Panc1 (cell line): ENCODE data around the gene RABGGTA. TPM values are rescaled to one million over a fixed set of nuclear protein-coding genes. Genes with fewer than 3 reads are reported as not detected.

Source experiments
- ATAC-seq: fragments of 200-7000 bp; cut with Tn5 transposase; 2 replicates; pipeline ENCODE4 v1.9.1; 2020; ENCODE audit warnings: mild to moderate bottlenecking, moderate library complexity
- BruUV-seq: library from RNA; stranded (reverse); fragments of 400-500 nt; replicated peaks from 2 replicates; lab custom pipeline; 2021; lab: Mats Ljungman, UMichigan
- CTCF ChIA-PET: fragments of 300-600 bp; sonication (Branson Sonifier 250); formaldehyde crosslinking; loops from one replicate; lab custom pipeline; 2022; ENCODE audit warnings: antibody characterized with exemption; lab: Charles Lee
- POLR2A ChIA-PET: fragments of 300-600 bp; sonication (Branson Sonifier 250); formaldehyde crosslinking; loops from one replicate; lab custom pipeline; 2022; ENCODE audit warnings: antibody characterized with exemption; lab: Charles Lee
- DNase-seq: peaks from one replicate; pipeline ENCODE4 v3.0.0-alpha.2; 2010; ENCODE audit warnings: low read depth, low spot score
- H3K27ac ChIP-seq: 2 replicates; pipeline ENCODE4 v1.5.1; 2011; ENCODE audit warnings: mild to moderate bottlenecking, low read length, inconsistent platforms
- H3K27me3 ChIP-seq: fragments of 200-500 bp; sonication (Bioruptor generic); 2 replicates; pipeline ENCODE4 v1.6.0; 2014; ENCODE audit warnings: low read length, inconsistent platforms; ENCODE audit not compliant: control insufficient read depth, insufficient read depth
- H3K36me3 ChIP-seq: fragments of 200-500 bp; sonication (Bioruptor generic); 2 replicates; pipeline ENCODE4 v1.5.1; 2014; ENCODE audit warnings: inconsistent platforms, mild to moderate bottlenecking, low read length, moderate library complexity; ENCODE audit not compliant: control insufficient read depth, insufficient read depth
- H3K4me1 ChIP-seq: 2 replicates; pipeline ENCODE4 v1.5.1; 2011; ENCODE audit warnings: inconsistent platforms, mild to moderate bottlenecking, low read length, moderate library complexity; ENCODE audit not compliant: control insufficient read depth, insufficient read depth
- H3K4me3 ChIP-seq, 2 experiments: 2 replicates each; pipeline ENCODE4 v1.5.1; 2011 to 2012; ENCODE audit warnings: low read depth in 2 of 2, low read length in 2 of 2, mild to moderate bottlenecking in 2 of 2, inconsistent platforms in 1 of 2, moderate library complexity in 1 of 2
- H3K9me3 ChIP-seq: fragments of 200-500 bp; sonication (Bioruptor generic); 2 replicates; pipeline ENCODE4 v1.5.1; 2014; ENCODE audit warnings: low read depth, mild to moderate bottlenecking, inconsistent platforms, low read length, moderate library complexity; ENCODE audit not compliant: control insufficient read depth, insufficient read depth
- POLR2AphosphoS5 ChIP-seq: IDR thresholded peaks from 2 replicates; pipeline ENCODE4 v1.6.1; 2012; ENCODE audit warnings: mild to moderate bottlenecking, low read depth, low read length, moderate library complexity
- REST ChIP-seq, 2 experiments: IDR thresholded peaks; 2 replicates each; pipeline ENCODE4 v1.6.1; 2011 to 2012; ENCODE audit warnings: low read depth in 2 of 2, control low read depth in 1 of 2, low read length in 1 of 2, mild to moderate bottlenecking in 1 of 2, moderate library complexity in 1 of 2; ENCODE audit not compliant: insufficient read depth in 1 of 2
- SIN3A ChIP-seq: IDR thresholded peaks from 2 replicates; pipeline ENCODE4 v1.6.1; 2012; ENCODE audit warnings: low read depth, mild to moderate bottlenecking, low read length, moderate library complexity, borderline replicate concordance; ENCODE audit not compliant: insufficient read depth
- TCF7L2 ChIP-seq: IDR thresholded peaks from 2 replicates; pipeline ENCODE4 v1.6.1; 2011; ENCODE audit warnings: mild to moderate bottlenecking, low read depth, low read length, inconsistent platforms
- in situ Hi-C: cut with HindIII; loops from 2 replicates; pipeline ENCODE4 v1.10.0; 2016; ENCODE audit warnings: low sequenced_read_pairs, low pct_unique_long_range_greater_than_20kb
- intact Hi-C: fragments of 100-400 bp; cut with micrococcal nuclease; formaldehyde crosslinking; loops from one replicate; pipeline ENCODE4 v1.10.0; 2022; ENCODE audit not compliant: unreplicated experiment
- total RNA-seq: library from RNA; stranded (reverse); gene quantifications from one replicate; pipeline ENCODE4 v1.2.1, GENCODE V29; 2021; ENCODE audit not compliant: unreplicated experiment
- TF ChIP-seq, protein P1 (sequence below): fragments of 450-650 bp; IDR thresholded peaks from 2 replicates; pipeline ENCODE4 v1.5.1; 2017; ENCODE audit warnings: mild to moderate bottlenecking

Gene RABGGTA
- total RNA-seq, 1 experiment from 2014 or later = 30.9 TPM

DNA sequence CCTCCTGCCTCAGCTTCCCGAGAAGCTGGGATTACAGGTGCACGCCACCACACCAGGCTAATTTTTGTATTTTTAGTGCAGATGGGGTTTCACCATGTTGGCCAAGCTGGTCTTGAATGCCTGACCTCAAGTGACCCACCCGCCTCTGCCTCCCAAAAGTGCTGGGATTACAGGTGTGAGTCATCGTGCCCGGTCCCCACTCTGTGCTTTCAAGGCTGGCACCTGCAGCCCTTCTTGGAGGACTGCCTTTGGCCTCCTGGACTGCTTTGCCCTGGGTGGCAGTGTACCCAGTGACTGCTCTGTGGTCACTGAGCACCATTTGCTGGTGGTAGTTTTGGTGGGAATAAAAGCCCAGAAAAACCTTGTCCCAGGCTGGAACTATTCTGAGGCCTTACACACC, 15.6 kb upstream of the RABGGTA start:
- no peak for ATAC-seq
- Histone ChIP-seq H3K27me3 (no peaks in the 10 kb centered on the region), H3K9me3 (no peaks in the 10 kb centered on the region), H3K27ac (no peak overlapping the region), H3K36me3 (no peaks in the 10 kb centered on the region), H3K4me1 (no peaks in the 10 kb centered on the region), H3K4me3 (no peak overlapping the region)
- TF ChIP-seq SIN3A (no peak), POLR2AphosphoS5 (no peak), TCF7L2 (no peak), REST (IDR thresholded peaks at IDR 0.05; ENCODE audit: insufficient read depth in 1 of 2, low read depth in 2 of 2, low read length in 1 of 2) (no peak)
- TF ChIP-seq, protein P1, sequence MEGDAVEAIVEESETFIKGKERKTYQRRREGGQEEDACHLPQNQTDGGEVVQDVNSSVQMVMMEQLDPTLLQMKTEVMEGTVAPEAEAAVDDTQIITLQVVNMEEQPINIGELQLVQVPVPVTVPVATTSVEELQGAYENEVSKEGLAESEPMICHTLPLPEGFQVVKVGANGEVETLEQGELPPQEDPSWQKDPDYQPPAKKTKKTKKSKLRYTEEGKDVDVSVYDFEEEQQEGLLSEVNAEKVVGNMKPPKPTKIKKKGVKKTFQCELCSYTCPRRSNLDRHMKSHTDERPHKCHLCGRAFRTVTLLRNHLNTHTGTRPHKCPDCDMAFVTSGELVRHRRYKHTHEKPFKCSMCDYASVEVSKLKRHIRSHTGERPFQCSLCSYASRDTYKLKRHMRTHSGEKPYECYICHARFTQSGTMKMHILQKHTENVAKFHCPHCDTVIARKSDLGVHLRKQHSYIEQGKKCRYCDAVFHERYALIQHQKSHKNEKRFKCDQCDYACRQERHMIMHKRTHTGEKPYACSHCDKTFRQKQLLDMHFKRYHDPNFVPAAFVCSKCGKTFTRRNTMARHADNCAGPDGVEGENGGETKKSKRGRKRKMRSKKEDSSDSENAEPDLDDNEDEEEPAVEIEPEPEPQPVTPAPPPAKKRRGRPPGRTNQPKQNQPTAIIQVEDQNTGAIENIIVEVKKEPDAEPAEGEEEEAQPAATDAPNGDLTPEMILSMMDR = no peak
- POLR2A ChIA-PET = no interaction called here
- CTCF ChIA-PET = no interaction called here
- in situ Hi-C loops = no loop called here
- no TSS peak for BruUV-seq
- no peak for DNase-seq
- intact Hi-C loops = no loop called here

GRCh38 chr14:24285351-24285750, 14.0 kb upstream of the RABGGTA start:
- no peaks in the 10 kb centered on the region for H3K36me3 ChIP-seq
- no peak overlapping the region for H3K27ac ChIP-seq
- TF ChIP-seq REST (IDR thresholded peaks at IDR 0.05; ENCODE audit: insufficient read depth in 1 of 2, low read depth in 2 of 2, low read length in 1 of 2) (no peak), TCF7L2 (no peak), POLR2AphosphoS5 (no peak), SIN3A (no peak)
- TF ChIP-seq, protein P1 = no peak
- intact Hi-C loops (no loop called here), in situ Hi-C loops (no loop called here)
- POLR2A ChIA-PET = no interaction called here
- no peak for DNase-seq
- no peak for ATAC-seq
- CTCF ChIA-PET = no interaction called here
- no peak overlapping the region for H3K4me3 ChIP-seq
- BruUV-seq = no TSS peak
- H3K27me3 ChIP-seq = no peaks in the 10 kb centered on the region
- no peaks in the 10 kb centered on the region for H3K9me3 ChIP-seq
- no peaks in the 10 kb centered on the region for H3K4me1 ChIP-seq
